Activated CD4-positive, CD25-positive, alpha-beta regulatory T cell (primary cell): ENCODE measurements around the gene PIMREG.

ENCODE experiments used
- DNase-seq, 4 experiments: peaks; one replicate each; lab custom pipeline; 2025; lab: John Stamatoyannopoulos, UW

Gene PIMREG

GRCh38 chr17:6461792-6462524, 17.7 kb downstream of the PIMREG start:
- no peak for DNase-seq

DNA sequence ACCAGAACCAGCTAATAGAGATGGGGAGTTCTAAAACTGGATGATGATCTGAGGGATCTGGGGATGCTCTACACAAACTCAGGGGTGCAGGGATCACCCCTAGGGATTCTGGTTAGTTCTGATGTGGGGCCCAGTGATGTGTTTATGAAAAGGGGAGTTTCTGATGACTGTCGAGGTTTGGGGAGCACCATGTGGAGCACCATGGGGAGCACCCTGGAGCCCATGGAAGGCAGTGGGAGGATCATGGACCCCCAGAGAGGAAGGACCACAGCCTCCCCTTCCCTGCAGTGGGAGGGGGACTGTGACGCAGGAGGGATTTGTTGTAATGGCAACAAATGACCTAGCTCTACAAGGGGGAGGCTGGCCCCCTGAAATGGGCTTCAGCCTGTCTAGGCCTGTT, 18.4 kb downstream of the PIMREG start:
- no peak for DNase-seq

DNA sequence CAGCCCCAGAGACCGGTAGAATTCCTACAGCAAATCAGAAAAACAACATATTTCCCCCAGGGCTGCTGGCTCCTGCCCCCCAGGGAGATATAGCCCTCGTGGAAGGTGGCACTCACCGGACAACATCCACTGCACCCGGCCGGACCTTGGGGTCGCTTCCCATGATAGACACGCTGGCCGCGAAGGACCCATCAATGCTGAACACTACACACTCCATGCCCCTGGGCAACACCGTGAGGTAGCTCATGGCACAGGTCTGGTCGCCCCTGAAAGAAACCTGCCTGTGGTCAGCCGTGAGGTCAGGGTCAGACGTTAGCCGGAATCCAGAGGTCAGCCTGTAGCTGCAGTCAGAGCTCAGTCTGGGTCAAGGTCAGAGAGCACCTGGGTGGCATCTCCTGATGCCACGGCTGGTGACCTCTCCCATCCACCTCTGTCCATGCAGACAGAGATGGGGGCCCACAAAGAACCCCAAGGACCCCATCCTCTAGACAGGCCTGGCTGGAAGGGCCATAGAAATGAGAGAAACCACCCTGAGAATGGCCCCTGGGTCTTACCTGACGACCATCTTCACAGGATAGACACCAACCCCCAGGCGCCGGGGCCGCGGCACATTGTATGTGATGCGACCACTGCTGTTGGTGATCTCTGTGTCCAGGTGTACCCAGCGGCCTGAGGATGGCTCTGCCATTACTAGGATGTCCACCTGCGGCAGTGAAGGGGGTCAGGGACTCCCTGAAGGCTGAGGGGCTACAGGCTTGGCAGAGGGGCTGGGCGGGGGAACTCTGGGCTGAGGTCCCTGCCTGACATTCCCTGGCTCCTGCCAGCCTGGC, 19.6 kb downstream of the PIMREG start:
- no peak for DNase-seq

- no peak for DNase-seq
Observed at GRCh38 chr17:6464446-6465041, 20.3 kb downstream of the PIMREG start.

GRCh38 chr17:6465206-6466003, 21.1 kb downstream of the PIMREG start:
- no peak for DNase-seq

DNA sequence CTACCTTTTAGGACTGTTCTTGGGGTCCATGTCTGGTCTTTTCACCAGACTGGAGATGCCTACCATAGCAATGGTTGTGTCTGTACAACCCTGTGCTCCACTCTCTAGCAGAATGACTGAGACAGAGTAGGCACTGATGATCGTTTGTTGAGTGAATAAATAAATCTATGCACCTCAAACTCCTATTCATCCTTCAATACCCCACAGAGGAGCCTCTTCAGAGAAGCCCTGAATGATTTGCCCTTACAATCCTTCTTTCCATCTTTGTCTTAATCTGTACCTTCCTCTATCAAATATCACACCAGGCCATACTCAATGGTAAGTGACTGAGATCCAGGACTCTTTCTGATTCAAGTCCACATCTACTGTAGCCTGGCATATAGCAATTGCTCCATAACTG, 23.3 kb downstream of the PIMREG start:
- DNase-seq, result no peak

DNA sequence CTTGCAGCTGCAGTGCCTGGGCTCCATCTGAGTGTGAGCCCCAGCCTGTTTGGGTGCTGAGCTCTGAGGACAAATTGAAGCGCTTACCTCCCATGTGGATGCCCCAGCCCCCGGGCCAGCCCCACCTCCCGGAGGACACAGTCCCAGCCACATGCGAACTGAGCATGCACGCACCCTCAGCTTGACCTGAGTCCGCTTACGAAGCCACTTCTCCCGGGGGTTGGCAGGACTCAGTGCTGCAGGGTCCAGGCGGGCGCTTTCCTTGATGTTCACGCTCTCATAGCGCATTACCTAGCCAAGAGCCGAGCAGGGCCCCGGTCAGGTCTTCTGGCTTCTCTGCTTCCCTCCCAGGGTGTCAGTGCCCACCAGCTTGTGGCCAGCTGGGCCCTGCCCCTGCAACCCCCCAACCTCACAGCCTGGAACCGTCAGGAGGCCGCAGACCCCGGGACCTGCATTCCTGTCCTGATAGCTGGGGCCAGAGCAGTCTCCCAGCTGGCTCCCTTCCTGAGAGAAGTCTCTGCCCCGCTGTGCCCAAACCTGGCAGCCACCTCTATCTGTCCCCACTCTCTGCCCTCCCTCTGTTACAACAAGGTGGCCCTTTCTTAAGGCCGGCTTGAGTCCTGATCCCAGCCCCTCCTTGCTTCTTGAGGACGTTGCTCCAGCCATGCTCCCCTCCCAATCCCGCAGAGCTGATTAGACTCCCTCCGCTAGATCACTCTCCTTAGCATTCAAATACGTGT, 24.0 kb downstream of the PIMREG start:
- no peak for DNase-seq

DNA sequence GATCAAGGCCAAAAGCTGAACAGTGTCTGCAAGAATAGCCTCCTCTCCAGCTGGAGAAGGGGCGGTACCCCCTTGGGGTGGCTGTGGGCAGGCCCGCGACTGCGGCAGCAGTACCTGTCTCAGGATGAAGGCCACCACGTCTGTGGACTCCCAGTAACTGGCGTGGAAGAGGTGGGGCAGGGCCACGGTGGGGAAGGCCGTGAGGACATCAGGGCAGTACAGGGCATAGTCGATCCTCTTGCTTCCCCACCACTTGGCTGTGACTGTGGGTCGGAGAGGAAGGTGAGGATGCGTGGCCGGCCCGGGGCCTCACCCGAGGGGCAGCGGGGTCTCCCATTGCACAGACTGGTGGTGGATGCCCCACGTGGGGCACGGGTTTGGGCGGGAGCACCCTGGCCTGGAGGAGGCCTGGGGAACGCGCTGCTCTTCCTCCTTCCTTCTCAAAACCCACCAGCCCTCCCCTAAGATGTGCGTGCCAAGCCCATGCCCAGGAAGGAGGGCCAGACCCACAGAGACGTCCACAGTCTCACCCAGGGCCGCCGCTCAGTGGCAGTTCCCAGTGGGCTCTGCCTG, 26.0 kb downstream of the PIMREG start:
- DNase-seq, result no peak

DNA sequence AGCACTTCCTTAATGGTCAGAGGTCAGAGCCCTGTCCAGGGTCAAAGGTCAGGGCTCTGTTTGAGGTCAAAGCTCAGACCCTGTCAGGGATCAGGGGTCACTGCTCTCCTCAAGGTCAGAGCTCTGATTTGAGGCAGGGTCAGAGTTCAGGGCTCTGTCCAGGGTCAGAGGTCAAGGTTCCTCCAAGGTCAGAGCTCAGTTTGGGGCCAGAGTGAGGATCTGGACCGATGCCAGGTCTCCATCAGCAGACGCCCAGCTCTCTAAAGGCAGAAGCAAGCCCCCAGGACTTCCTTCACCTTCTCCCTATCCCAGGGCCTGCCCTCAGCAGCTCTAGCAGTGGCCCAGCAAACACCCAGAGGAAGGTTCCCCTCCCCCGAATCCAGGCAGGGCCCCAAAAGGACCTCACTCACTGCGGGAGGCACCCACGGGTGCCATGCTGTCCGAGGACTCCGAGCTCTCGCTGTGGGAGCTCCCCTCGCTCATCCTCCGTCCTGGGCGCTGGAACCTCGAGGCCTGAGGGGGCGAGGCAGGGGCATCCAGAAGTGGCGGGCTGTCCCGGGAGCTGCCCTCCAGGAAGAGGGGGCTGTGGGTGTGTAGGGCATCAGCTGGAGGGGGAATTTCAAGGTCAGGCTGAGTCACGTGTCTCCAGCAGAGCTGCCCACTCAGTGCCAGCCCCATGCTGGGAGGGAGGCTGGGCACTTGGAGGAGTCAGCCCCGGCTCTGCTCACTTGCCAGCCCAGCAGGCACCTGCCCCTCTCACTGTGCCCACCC, 26.7 kb downstream of the PIMREG start:
- no peak for DNase-seq

- no peak for DNase-seq
Observed at GRCh38 chr17:6471531-6472465, 27.5 kb downstream of the PIMREG start.

DNA sequence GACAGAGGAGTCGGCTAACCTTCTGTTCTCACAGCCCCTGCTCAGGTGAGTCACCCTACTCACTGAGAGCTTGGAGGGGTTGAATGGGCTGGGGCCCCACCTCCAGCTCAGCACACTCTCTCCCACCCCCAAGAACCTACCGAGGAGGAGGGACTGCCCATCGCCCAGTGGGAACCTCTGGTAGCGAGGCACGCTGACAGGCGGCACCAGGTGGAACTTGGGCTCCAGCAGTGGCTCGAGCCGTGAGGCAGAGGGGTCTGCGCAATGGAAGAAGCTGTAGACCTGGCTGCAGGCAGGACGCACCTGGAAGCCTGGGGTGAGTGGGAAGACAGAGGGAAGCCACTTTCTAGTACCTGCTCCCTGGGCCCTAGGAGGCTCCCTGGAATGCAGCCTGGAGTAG, 28.3 kb downstream of the PIMREG start:
- DNase-seq, result no peak

GRCh38 chr17:6473128-6473767, 29.0 kb downstream of the PIMREG start:
- DNase-seq, result peak; percentile 26 to 60 (median 40)

GRCh38 chr17:6474376-6474775, 30.1 kb downstream of the PIMREG start:
- no peak for DNase-seq

GRCh38 chr17:6474906-6475305, 30.7 kb downstream of the PIMREG start:
- DNase-seq, result no peak

GRCh38 chr17:6475411-6475810, 31.2 kb downstream of the PIMREG start:
- no peak for DNase-seq

DNA sequence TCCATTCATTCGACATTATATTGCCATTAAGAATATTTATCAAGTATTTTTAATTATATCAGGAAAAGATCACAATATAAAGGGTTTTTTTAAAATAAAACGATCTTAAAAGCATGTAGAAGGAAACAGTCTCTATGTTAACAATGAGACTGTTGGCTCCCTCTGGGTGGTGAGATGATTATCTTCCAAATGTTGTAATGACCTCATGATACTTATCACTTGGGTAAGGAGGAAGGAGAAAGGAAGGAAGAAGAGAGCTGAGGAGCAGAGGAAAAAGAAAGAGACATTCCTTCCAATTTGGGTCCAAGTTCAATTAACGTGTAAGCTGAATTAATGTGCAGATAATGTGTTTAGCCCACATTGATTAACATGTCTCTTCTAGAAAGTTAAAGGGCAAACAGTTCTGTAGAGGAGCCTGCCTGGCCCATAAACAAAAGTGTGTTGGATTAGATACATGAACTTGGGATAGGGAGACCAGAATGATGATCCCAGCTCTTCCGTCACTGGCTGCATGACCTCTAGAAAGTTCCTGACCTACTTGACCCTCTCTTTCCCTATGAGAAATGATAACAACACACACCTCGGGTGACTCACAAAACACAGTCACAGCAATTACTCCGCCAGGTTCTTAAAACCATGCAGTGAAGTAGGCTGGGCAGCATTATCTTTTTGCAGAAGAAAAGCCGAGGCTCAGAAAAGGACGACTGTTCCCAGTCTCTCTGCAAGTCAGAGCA, 32.0 kb downstream of the PIMREG start:
- DNase-seq, result no peak

DNA sequence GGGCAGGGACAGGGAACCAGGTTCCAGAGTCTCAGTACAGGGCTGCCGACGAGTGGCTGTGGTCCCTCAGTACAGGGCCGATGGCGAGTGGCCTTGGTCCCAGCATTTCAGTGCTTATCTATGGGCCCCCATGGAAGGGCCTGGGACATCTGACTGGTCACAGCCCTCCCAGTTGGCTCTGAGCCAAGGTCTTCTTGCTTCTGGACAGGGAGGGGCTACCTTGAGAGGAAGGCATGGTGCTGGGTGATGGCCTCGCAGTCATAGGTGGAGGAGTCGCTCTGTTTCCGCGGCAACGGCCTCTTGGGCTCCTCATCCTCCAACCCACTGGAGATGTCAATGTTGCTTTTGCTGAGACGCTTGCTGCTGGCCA, 32.5 kb downstream of the PIMREG start:
- DNase-seq, result no peak

- no peak for DNase-seq
Observed at GRCh38 chr17:6477831-6478383, 33.7 kb downstream of the PIMREG start.
